H1 (cell line): ENCODE results near the gene PPP4R1. TPM values are rescaled to one million over a fixed set of nuclear protein-coding genes. Genes with fewer than 3 reads are reported as not detected.

Experiments
- CTCF ChIA-PET: fragments of 300-600 bp; sonication (Branson Sonifier 250); formaldehyde crosslinking; loops from one replicate; lab custom pipeline; 2021; ENCODE audit not compliant: partially characterized antibody; lab: Charles Lee
- POLR2A ChIA-PET: fragments of 300-600 bp; sonication (Branson Sonifier 250); formaldehyde crosslinking; loops from one replicate; lab custom pipeline; 2021; ENCODE audit warnings: inconsistent platforms; ENCODE audit not compliant: partially characterized antibody; lab: Charles Lee
- DNase-seq, 2 experiments: peaks; one replicate each; pipeline versions ENCODE4 v3.0.0 to v3.0.0-alpha.2; 2010 to 2022; ENCODE audit warnings: low spot score in 2 of 2, low read depth in 1 of 2, mixed read lengths in 1 of 2
- FAIRE-seq: peaks from 2 replicates; lab custom pipeline; 2011; peaks lifted over from hg19 to GRCh38; lab: Jason Lieb, UNC
- H2AFZ ChIP-seq: 2 replicates; pipeline ENCODE4 v1.8.1; 2012; ENCODE audit warnings: low read length, inconsistent platforms
- H2AK5ac ChIP-seq: 2 replicates; pipeline ENCODE4 v1.6.1; 2013; ENCODE audit warnings: low read depth, low read length
- H2BK120ac ChIP-seq: replicated peaks from 2 replicates; pipeline ENCODE3; 2013; ENCODE audit warnings: low read depth, low read length, inconsistent platforms
- H2BK12ac ChIP-seq: 2 replicates; pipeline ENCODE4 v1.6.1; 2013; ENCODE audit warnings: low read depth, low read length
- H2BK15ac ChIP-seq: 2 replicates; pipeline ENCODE4 v1.6.1; 2013; ENCODE audit warnings: low read length
- H2BK20ac ChIP-seq: 2 replicates; pipeline ENCODE4 v1.6.1; 2013; ENCODE audit warnings: low read length
- H2BK5ac ChIP-seq: 2 replicates; pipeline ENCODE4 v1.6.1; 2013; ENCODE audit warnings: low read depth, low read length
- H3K14ac ChIP-seq: 2 replicates; pipeline ENCODE4 v1.6.1; 2013; ENCODE audit warnings: inconsistent platforms; ENCODE audit not compliant: insufficient read length
- H3K18ac ChIP-seq: 2 replicates; pipeline ENCODE4 v1.6.1; 2013; ENCODE audit warnings: low read length; ENCODE audit errors: extremely low read depth
- H3K23ac ChIP-seq: 2 replicates; pipeline ENCODE4 v1.6.1; 2013; ENCODE audit warnings: inconsistent platforms; ENCODE audit not compliant: insufficient read length
- H3K23me2 ChIP-seq: 2 replicates; pipeline ENCODE4 v1.6.1; 2013; ENCODE audit warnings: low read depth, low read length
- H3K27ac ChIP-seq: 2 replicates; pipeline ENCODE4 v1.6.1; 2011; ENCODE audit warnings: low read depth, low read length, inconsistent platforms
- H3K27me3 ChIP-seq, 4 experiments: replicated peaks in 1 of 4; 1 replicate in 1 of 4; 2 replicates in 3 of 4; pipeline versions ENCODE4 v1.6.1 to v1.8.1; 2011 to 2013; ENCODE audit warnings: low read length in 3 of 4, mild to moderate bottlenecking in 3 of 4, inconsistent platforms in 2 of 4, mixed read lengths in 2 of 4, moderate library complexity in 1 of 4; ENCODE audit not compliant: control insufficient read depth in 3 of 4, insufficient read depth in 3 of 4; ENCODE audit errors: extremely low read depth in 1 of 4
- H3K36me3 ChIP-seq, 4 experiments: 2 replicates each; pipeline versions ENCODE4 v1.6.1 to v1.8.1; 2011 to 2013; ENCODE audit warnings: mild to moderate bottlenecking in 4 of 4, low read length in 3 of 4, moderate library complexity in 2 of 4, control low read depth in 1 of 4, inconsistent platforms in 1 of 4; ENCODE audit not compliant: insufficient read depth in 4 of 4, control insufficient read depth in 2 of 4
- H3K4ac ChIP-seq: replicated peaks from 2 replicates; pipeline ENCODE3; 2013; ENCODE audit warnings: low read length, low read depth, mixed read lengths, inconsistent platforms; ENCODE audit not compliant: insufficient read length
- H3K4me1 ChIP-seq, 4 experiments: replicated peaks in 1 of 4; 1 replicate in 1 of 4; 2 replicates in 3 of 4; pipeline versions ENCODE4 v1.6.1 to v1.8.1; 2011 to 2013; ENCODE audit warnings: low read length in 3 of 4, inconsistent platforms in 2 of 4, mixed read lengths in 1 of 4; ENCODE audit not compliant: insufficient read depth in 4 of 4, control insufficient read depth in 3 of 4
- H3K4me2 ChIP-seq, 2 experiments: 2 replicates each; pipeline versions ENCODE4 v1.6.1 to v1.8.1; 2011 to 2013; ENCODE audit warnings: low read depth in 2 of 2, low read length in 2 of 2, control low read depth in 1 of 2, inconsistent platforms in 1 of 2, mild to moderate bottlenecking in 1 of 2; ENCODE audit not compliant: insufficient read depth in 1 of 2
- H3K4me3 ChIP-seq, 4 experiments: fragments of 200-600, 300-600 bp in 1 of 4; sonication (generic), shearing (Covaris generic), sonication (Bioruptor Twin) in 1 of 4; 2 replicates each; pipeline versions ENCODE4 v1.5.1 to v1.8.1; 2011 to 2016; ENCODE audit warnings: low read length in 4 of 4, low read depth in 3 of 4, control low read depth in 2 of 4, inconsistent platforms in 2 of 4, mild to moderate bottlenecking in 2 of 4, mixed read lengths in 1 of 4, moderate library complexity in 1 of 4; ENCODE audit not compliant: insufficient read depth in 2 of 4; ENCODE audit errors: extremely low read depth in 1 of 4
- H3K56ac ChIP-seq: replicated peaks from 2 replicates; pipeline ENCODE3; 2013; ENCODE audit warnings: low read depth, mild to moderate bottlenecking, mixed read lengths, low read length, inconsistent platforms; ENCODE audit not compliant: insufficient read length
- H3K79me1 ChIP-seq: 2 replicates; pipeline ENCODE4 v1.6.1; 2013; ENCODE audit warnings: low read depth, low read length, control low read depth
- H3K79me2 ChIP-seq, 2 experiments: 2 replicates each; pipeline versions ENCODE4 v1.6.1 to v1.8.1; 2012 to 2013; ENCODE audit warnings: low read length in 2 of 2, mild to moderate bottlenecking in 2 of 2, inconsistent platforms in 1 of 2; ENCODE audit not compliant: insufficient read depth in 2 of 2, control insufficient read depth in 1 of 2
- H3K9ac ChIP-seq, 4 experiments: replicated peaks in 1 of 4; 1 replicate in 1 of 4; 2 replicates in 3 of 4; pipeline versions ENCODE4 v1.6.1 to v1.8.1; 2011 to 2013; ENCODE audit warnings: low read depth in 3 of 4, low read length in 3 of 4, control low read depth in 2 of 4, mild to moderate bottlenecking in 2 of 4, moderate library complexity in 2 of 4, inconsistent platforms in 1 of 4; ENCODE audit errors: extremely low read depth in 1 of 4
- H3K9me3 ChIP-seq, 2 experiments: 2 replicates each; pipeline versions ENCODE4 v1.6.1 to v1.8.1; 2012 to 2013; ENCODE audit warnings: mild to moderate bottlenecking in 2 of 2, moderate library complexity in 2 of 2, control low read depth in 1 of 2, inconsistent platforms in 1 of 2, low read depth in 1 of 2, low read length in 1 of 2, mixed read lengths in 1 of 2; ENCODE audit not compliant: insufficient read depth in 2 of 2
- H4K20me1 ChIP-seq, 2 experiments: replicated peaks in 1 of 2; 2 replicates each; pipeline versions ENCODE3 to v1.8.1; 2011 to 2013; ENCODE audit warnings: inconsistent platforms in 2 of 2, low read length in 2 of 2, mild to moderate bottlenecking in 1 of 2; ENCODE audit not compliant: insufficient read depth in 2 of 2, control insufficient read depth in 1 of 2
- H4K5ac ChIP-seq: 2 replicates; pipeline ENCODE4 v1.6.1; 2013; ENCODE audit warnings: low read length, low read depth, mixed read lengths, inconsistent platforms; ENCODE audit not compliant: insufficient read length
- H4K8ac ChIP-seq: 2 replicates; pipeline ENCODE4 v1.8.0; 2013; ENCODE audit warnings: mild to moderate bottlenecking, moderate library complexity, low read length, inconsistent platforms; ENCODE audit not compliant: insufficient read depth; ENCODE audit errors: extremely low read depth
- H4K91ac ChIP-seq: replicated peaks from 2 replicates; pipeline ENCODE3; 2013; ENCODE audit warnings: low read length, mixed read lengths, inconsistent platforms; ENCODE audit not compliant: insufficient read length
- CHD1 ChIP-seq: IDR thresholded peaks from 2 replicates; pipeline ENCODE4 v1.6.1; 2012; ENCODE audit warnings: low read depth, low read length, improper control_type of control experiment
- EZH2 ChIP-seq: fragments of 200-600 bp; sonication (generic); IDR thresholded peaks from 2 replicates; pipeline ENCODE4 v1.7.1; 2012; ENCODE audit warnings: low read depth, mild to moderate bottlenecking, moderate library complexity, low read length, inconsistent platforms; ENCODE audit not compliant: severe bottlenecking
- GTF2F1 ChIP-seq: IDR thresholded peaks from 2 replicates; pipeline ENCODE4 v1.6.1; 2012; ENCODE audit warnings: low read depth, low read length, improper control_type of control experiment, borderline replicate concordance
- KDM4A ChIP-seq: IDR thresholded peaks from one replicate; pipeline ENCODE4 v1.7.1; 2012; ENCODE audit warnings: low read depth, mild to moderate bottlenecking, moderate library complexity, low read length, inconsistent platforms; ENCODE audit not compliant: severe bottlenecking
- NRF1 ChIP-seq: IDR thresholded peaks from 2 replicates; pipeline ENCODE4 v1.6.1; 2011; ENCODE audit warnings: mild to moderate bottlenecking, low read depth, low read length, improper control_type of control experiment
- POLR2AphosphoS5 ChIP-seq: IDR thresholded peaks from 2 replicates; pipeline ENCODE4 v1.6.1; 2011; ENCODE audit warnings: low read depth, low read length
- SRF ChIP-seq: IDR thresholded peaks from 2 replicates; pipeline ENCODE4 v1.6.1; 2011; ENCODE audit warnings: mild to moderate bottlenecking, low read depth, low read length, moderate library complexity
- SUZ12 ChIP-seq: fragments of 200-600 bp; sonication (generic); IDR thresholded peaks from 2 replicates; pipeline ENCODE4 v1.6.1; 2012; ENCODE audit warnings: mild to moderate bottlenecking, inconsistent platforms, low read length, moderate library complexity, mixed read lengths
- WGBS, 2 experiments: shearing (Covaris generic) in 1 of 2; methylation state at CpG; one replicate each; pipeline versions ENCODE4 v1.1.6 to v1.1.7; 2013 to 2015; ENCODE audit warnings: low lambda C conversion rate in 2 of 2, mixed read lengths in 2 of 2, inconsistent platforms in 1 of 2, low coverage in 1 of 2, missing lambda C conversion rate in 1 of 2; ENCODE audit not compliant: insufficient replicate concordance in 2 of 2, insufficient coverage in 1 of 2, insufficient read length in 1 of 2; ENCODE audit errors: extremely low coverage in 1 of 2, missing lambda C conversion rate in 1 of 2; 5-methylcytosine and 5-hydroxymethylcytosine counted together
- polyA plus RNA-seq, 7 experiments: library from polyadenylated mRNA; depleted of rRNA in 3 of 7; stranded (reverse) in 5 of 7; unstranded in 2 of 7; fragments of >200 nt in 5 of 7; fragments of 200-250 nt in 2 of 7; gene quantifications; 1 replicate in 5 of 7; 2 replicates in 1 of 7; 4 replicates in 1 of 7; pipeline versions ENCODE4 v1.2.1 to v1.2.3, GENCODE V29; 2011 to 2013; ENCODE audit warnings: missing spikeins in 2 of 7, mixed read lengths in 2 of 7
- total RNA-seq: library from RNA; stranded (reverse); fragmentation: NEBNext Ultra II Directional; extraction: Animal tissue kit (Norgen Biotek cat#: 25700); gene quantifications from 2 replicates; pipeline ENCODE4 v1.2.1, GENCODE V29; 2021
- TF ChIP-seq, protein P1 (sequence below): IDR thresholded peaks from 2 replicates; pipeline ENCODE4 v1.6.1; 2012; ENCODE audit warnings: inconsistent platforms

Gene PPP4R1
- total and polyA plus RNA-seq, 2 of the 8 experiments (the other 6 are each of a cell fraction or from before 2014, with no cell fraction given), result 67.4 to 96.1 TPM

DNA sequence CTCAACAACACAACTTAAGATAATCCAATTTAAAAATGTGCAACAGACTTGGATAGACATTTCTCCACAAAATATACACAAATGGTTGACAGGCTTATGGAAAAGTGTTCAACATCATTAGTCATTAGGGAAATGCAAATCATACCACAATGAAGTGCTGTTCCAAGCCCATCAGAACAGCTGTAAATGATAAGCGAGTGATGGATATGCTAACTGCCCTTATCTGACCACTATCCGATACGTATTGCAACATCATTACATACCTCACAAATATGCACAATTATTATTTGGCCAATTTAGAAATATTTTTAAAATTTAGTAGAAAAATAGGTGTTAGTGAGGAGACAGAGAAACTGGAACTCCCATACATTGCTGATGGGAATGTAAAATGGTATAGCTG lies 62.2 kb downstream of the PPP4R1 start:
- Histone ChIP-seq H2BK20ac (no peak overlapping the region), H2BK120ac (no peak overlapping the region), H2BK15ac (no peak overlapping the region), H4K20me1 (peaks cover 3% of the 10 kb centered on the region in 2 experiments), H2AFZ (no peak overlapping the region), H4K8ac (no peak overlapping the region), H3K79me2 (no peaks in the 10 kb centered on the region), H3K4ac (no peak overlapping the region), H3K9ac (no peak overlapping the region), H3K4me3 (no peak overlapping the region), H2BK5ac (no peak overlapping the region), H3K9me3 (peaks cover 5 to 8% of the 10 kb centered on the region in 2 experiments; a peak in 3 of 4 replicates), H4K91ac (no peak overlapping the region), H3K18ac (no peak overlapping the region), H3K4me2 (no peak overlapping the region), H4K5ac (no peak overlapping the region), H3K23me2 (no peaks in the 10 kb centered on the region), H3K56ac (no peak overlapping the region), H3K27me3 (no peaks in the 10 kb centered on the region; a peak in 1 of 7 replicates), H3K36me3 (peaks cover 17 to 73% (median 60%) of the 10 kb centered on the region in 4 experiments), H3K23ac (no peak overlapping the region), H3K4me1 (peaks cover 0 to 8% (median 0%) of the 10 kb centered on the region in 4 experiments; a peak in 1 of 7 replicates), H2BK12ac (no peak overlapping the region), H3K79me1 (no peaks in the 10 kb centered on the region), H3K14ac (no peak overlapping the region), H3K27ac (no peak overlapping the region), H2AK5ac (no peak overlapping the region)
- POLR2A ChIA-PET, result interaction anchor here (1.1 kb wide), 1 partner anchor 7 kb away, joined by 3 read pairs; no protein-coding TSS in a partner anchor
- no peak for TF ChIP-seq CHD1
- no peak for TF ChIP-seq POLR2AphosphoS5
- TF ChIP-seq SRF, result no peak
- TF ChIP-seq SUZ12, result no peak
- no peak for TF ChIP-seq GTF2F1
- TF ChIP-seq, protein P1, sequence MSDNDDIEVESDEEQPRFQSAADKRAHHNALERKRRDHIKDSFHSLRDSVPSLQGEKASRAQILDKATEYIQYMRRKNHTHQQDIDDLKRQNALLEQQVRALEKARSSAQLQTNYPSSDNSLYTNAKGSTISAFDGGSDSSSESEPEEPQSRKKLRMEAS, result no peak
- no peak for TF ChIP-seq KDM4A
- TF ChIP-seq NRF1, result no peak
- no peak for TF ChIP-seq EZH2
- DNase-seq (no peak), FAIRE-seq (no peak)
- 95% methylated on average over 3 of the region's 3 CpGs; no CpG with 5 or more reads in 1 of the 2 experiments for WGBS, 2 experiments
- CTCF ChIA-PET, result no interaction called here
